ENCODE measurements around the gene TBC1D24. TPM values are rescaled to one million over a fixed set of nuclear protein-coding genes. Genes with fewer than 3 reads are reported as not detected.

Gene TBC1D24
- total RNA-seq, 2 donors from 2014 or later: 9.6 to 10.5 TPM

DNA sequence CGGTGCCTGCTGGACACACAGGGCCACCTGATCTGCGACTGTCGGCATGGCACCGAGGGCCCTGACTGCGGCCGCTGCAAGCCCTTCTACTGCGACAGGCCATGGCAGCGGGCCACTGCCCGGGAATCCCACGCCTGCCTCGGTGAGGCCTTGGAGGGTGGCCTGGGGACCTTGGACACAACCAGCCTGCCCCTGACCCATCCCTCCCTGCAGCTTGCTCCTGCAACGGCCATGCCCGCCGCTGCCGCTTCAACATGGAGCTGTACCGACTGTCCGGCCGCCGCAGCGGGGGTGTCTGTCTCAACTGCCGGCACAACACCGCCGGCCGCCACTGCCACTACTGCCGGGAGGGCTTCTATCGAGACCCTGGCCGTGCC, 2.5 kb upstream of the TBC1D24 start:
- peaks cover 2 to 6% of the 10 kb centered on the region in 2 donors for H3K27me3 ChIP-seq
- DNase-seq (ENCODE audit: low spot score): no peak
- no peak overlapping the region for H3K4me3 ChIP-seq
- H3K27ac ChIP-seq: no peak overlapping the region
- TF ChIP-seq, protein P1, sequence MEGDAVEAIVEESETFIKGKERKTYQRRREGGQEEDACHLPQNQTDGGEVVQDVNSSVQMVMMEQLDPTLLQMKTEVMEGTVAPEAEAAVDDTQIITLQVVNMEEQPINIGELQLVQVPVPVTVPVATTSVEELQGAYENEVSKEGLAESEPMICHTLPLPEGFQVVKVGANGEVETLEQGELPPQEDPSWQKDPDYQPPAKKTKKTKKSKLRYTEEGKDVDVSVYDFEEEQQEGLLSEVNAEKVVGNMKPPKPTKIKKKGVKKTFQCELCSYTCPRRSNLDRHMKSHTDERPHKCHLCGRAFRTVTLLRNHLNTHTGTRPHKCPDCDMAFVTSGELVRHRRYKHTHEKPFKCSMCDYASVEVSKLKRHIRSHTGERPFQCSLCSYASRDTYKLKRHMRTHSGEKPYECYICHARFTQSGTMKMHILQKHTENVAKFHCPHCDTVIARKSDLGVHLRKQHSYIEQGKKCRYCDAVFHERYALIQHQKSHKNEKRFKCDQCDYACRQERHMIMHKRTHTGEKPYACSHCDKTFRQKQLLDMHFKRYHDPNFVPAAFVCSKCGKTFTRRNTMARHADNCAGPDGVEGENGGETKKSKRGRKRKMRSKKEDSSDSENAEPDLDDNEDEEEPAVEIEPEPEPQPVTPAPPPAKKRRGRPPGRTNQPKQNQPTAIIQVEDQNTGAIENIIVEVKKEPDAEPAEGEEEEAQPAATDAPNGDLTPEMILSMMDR (IDR thresholded peaks at IDR 0.05): no peak
- H3K4me1 ChIP-seq: peaks cover 0 to 76% of the 10 kb centered on the region in 2 donors
- no peaks in the 10 kb centered on the region for H3K9me3 ChIP-seq
- H3K36me3 ChIP-seq: no peaks in the 10 kb centered on the region

DNA sequence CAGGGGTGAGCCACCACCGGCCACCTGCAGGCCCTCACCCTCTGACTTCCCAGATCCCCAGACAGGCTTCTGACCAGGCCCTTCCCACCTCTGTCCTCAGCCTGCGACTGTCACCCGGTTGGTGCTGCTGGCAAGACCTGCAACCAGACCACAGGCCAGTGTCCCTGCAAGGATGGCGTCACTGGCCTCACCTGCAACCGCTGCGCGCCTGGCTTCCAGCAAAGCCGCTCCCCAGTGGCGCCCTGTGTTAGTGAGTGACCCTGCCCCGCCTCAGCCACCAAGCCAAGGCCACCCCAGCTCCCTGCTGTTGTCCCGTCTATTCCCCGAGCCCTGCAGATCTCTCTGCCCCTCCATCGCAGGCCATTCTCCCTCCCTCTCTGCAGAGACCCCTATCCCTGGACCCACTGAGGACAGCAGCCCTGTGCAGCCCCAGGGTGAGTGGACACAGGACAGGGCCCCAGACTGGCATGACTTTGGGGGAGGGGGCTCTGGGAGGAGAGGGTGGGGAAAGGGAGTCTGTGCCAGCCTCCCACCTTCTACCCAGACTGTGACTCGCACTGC, 2.0 kb upstream of the TBC1D24 start:
- TF ChIP-seq, protein P1 (IDR thresholded peaks at IDR 0.05): no peak
- Histone ChIP-seq H3K27me3 (peaks cover 2 to 6% of the 10 kb centered on the region in 2 donors), H3K4me3 (no peak overlapping the region), H3K36me3 (no peaks in the 10 kb centered on the region), H3K9me3 (no peaks in the 10 kb centered on the region), H3K4me1 (peaks cover 0 to 71% of the 10 kb centered on the region in 2 donors), H3K27ac (no peak overlapping the region)
- DNase-seq (ENCODE audit: low spot score): no peak

DNA sequence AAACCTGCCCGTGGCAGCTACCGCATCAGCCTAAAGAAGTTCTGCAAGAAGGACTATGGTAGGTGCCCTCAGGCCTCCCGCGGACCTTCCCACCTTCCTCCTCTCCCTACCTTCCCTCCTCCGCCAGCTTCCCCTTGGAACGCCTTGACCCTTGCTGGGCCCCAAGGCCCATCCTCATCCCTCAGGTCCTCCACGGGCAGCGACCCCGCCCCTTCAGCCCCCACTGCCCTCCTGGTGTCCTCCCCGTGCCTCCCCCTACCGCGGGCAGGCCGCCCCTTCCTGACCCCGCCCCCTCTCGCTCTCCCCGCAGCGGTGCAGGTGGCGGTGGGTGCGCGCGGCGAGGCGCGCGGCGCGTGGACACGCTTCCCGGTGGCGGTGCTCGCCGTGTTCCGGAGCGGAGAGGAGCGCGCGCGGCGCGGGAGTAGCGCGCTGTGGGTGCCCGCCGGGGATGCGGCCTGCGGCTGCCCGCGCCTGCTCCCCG, 1.4 kb upstream of the TBC1D24 start:
- peaks cover 2 to 6% of the 10 kb centered on the region in 2 donors for H3K27me3 ChIP-seq
- no peaks in the 10 kb centered on the region for H3K36me3 ChIP-seq
- no peaks in the 10 kb centered on the region for H3K9me3 ChIP-seq
- H3K4me3 ChIP-seq: peak overlapping the region; percentile 15 to 83
- no peak for DNase-seq (ENCODE audit: low spot score)
- TF ChIP-seq, protein P1 (IDR thresholded peaks at IDR 0.05): no peak
- peaks cover 0 to 66% of the 10 kb centered on the region in 2 donors for H3K4me1 ChIP-seq
- no peak overlapping the region for H3K27ac ChIP-seq

DNA sequence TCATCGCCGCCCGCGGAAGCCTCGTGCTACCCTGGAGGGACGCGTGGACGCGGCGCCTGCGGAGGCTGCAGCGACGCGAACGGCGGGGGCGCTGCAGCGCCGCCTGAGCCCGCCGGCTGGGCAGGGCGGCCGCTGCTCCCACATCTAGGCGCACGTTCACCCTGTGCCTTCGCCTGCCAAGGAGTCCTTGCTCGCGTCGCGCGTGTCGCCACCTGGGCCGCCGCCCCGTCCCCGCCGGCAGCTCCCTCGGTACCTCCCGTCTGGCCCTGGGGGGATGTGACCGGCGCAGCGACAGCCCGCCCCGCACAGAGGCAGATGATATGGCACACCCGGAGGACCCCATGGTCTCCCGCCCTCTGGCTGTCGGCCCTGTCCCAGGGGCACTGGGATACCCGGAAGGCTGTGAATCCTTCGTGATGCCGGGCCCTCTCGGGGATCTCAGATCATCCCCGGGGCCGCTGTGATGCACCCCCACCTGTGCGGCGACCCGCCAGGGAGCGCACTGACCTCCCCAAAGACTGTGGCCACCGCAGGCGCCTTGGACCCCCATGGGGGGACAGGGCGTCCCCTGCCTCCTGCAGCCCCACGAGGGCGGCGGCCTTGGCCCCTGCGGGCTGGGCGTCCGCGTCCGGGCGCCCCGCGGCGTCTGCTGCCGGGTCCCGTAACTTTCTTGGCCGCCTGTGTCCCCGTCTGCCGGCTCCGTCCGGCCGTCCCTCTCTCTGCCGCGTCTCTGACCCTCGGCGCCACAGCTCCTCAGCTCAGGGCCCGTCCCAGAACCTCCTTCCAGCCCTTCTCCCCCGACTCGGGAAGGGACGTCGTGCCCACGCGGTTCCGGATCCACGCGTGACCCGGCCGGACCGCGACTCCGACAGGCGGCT, 689 bp upstream of the TBC1D24 start:
- H3K27me3 ChIP-seq: peaks cover 2 to 6% of the 10 kb centered on the region in 2 donors
- no peaks in the 10 kb centered on the region for H3K36me3 ChIP-seq
- no peak for DNase-seq (ENCODE audit: low spot score)
- H3K27ac ChIP-seq: peak overlapping the region; percentile 93 to 97
- H3K4me1 ChIP-seq: peaks cover 0 to 58% of the 10 kb centered on the region in 2 donors
- peak overlapping the region; percentile 82 to 83 for H3K4me3 ChIP-seq
- TF ChIP-seq, protein P1 (IDR thresholded peaks at IDR 0.05): peak; percentile 42 to 64
- H3K9me3 ChIP-seq: no peaks in the 10 kb centered on the region

DNA sequence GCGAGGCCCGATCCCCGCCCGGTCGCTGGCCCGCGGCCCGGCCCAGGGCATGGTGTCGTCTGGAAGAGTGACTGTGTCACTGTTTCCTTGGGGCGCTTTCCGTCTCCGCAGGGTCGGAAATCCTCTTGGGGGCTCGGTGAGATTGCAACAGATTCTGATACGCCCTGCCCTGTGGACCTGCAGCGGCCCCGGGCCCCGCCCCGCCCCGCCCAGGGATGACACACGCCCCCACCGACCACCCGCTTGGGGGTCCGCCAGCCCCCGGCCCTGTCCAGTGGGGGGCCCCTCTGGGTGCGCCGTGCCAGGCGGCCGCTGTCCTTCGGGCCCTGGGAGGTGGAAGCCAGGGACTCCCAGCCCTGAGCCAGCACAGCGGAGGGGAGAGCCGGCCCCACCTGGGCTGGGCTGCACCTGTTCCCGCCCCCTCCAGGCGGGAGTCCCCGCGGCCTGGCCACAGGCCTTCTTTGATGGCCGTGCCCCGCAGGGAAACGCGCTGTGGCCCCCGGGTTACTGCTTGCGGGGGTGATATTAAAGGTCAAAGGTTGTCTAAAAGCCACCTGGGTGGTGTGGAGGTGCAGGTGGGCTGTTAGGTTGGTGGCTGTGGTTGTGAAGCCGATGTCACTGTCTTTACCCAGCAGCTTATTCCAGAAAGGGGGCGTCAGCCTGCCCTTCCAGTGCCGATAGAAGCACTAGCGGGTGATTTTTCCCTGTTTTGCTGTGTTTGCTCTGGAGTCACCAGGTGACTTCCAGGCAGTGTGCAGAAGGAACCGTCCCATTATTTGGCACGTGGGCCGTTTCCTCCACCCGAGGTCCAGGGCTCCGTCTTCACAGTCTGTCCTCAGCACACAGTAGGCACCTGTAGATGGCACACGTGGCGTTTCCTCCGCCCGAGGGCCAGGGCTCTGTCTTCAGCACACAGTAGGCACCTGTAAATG, 752 bp downstream of the TBC1D24 start:
- Histone ChIP-seq H3K4me1 (peaks cover 0 to 44% of the 10 kb centered on the region in 2 donors), H3K27ac (peak overlapping the region; percentile 29 to 44), H3K27me3 (peaks cover 2 to 6% of the 10 kb centered on the region in 2 donors), H3K4me3 (peak overlapping the region; percentile 82 to 83), H3K36me3 (no peaks in the 10 kb centered on the region), H3K9me3 (no peaks in the 10 kb centered on the region)
- no peak for DNase-seq (ENCODE audit: low spot score)
- TF ChIP-seq, protein P1 (IDR thresholded peaks at IDR 0.05): no peak
